Fibroblast of pulmonary artery (primary cell): Measurements from ENCODE around the gene RRP8.

ENCODE experiments used
- DNase-seq: peaks from one replicate; pipeline ENCODE4 v3.0.0-alpha.2; 2010; ENCODE audit warnings: low read depth
- H3K4me3 ChIP-seq: replicated peaks from 2 replicates; pipeline ENCODE4 v1.5.1; 2011; ENCODE audit warnings: low read depth, mild to moderate bottlenecking, control low read depth, low read length, moderate library complexity
- CTCF ChIP-seq: IDR thresholded peaks from 2 replicates; pipeline ENCODE4 v1.5.1; 2011; ENCODE audit warnings: mild to moderate bottlenecking, control low read depth, low read length, inconsistent platforms; ENCODE audit errors: missing control alignments

RRP8 gene

DNA sequence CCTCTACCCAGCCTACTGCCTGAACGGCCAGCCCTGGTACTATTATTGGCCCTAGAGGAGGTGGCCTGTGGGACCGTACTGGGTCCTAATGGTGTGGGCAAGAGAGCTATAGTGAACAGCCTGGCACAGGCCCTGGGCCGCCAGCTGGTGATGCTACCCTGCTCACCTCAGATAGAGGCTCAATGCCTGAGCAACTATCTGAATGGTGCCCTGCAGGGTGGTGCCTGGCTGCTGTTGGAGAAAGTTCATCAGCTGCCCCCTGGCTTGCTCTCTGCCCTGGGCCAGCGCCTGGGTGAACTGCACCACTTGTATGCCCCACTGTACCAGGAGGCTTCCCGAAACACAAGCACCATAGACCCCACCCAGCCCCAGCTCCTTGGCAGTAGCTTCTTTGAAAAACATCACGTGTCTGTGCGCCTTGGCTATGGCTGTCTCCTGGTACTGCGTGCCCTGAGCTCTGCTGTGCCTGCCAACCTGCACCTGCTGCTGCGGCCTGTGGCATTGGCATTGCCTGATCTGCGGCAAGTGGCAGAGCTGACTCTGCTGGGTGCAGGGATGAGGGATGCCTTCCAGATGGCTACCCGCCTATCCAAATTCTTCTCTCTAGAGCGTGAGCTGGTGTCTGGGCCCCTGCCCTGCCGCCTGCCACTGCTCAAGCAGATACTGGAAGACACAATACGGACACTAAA, 57.4 kb downstream of the RRP8 start:
- TF ChIP-seq CTCF = no peak
- H3K4me3 ChIP-seq = no peak overlapping the region
- no peak for DNase-seq
